Thyroid gland (tissue), 4 donors: Measurements from ENCODE around the gene GNG10.

ENCODE experiments used
- CTCF ChIP-seq, 6 experiments: fragments of 200-600 bp in 3 of 6; fragments of 450-650 bp in 3 of 6; sonication (generic) in 3 of 6; IDR thresholded peaks; one replicate each; pipeline ENCODE4 v1.5.1; 2016 to 2019; ENCODE audit warnings: antibody characterized with exemption in 6 of 6, mild to moderate bottlenecking in 2 of 6, inconsistent platforms in 1 of 6, moderate library complexity in 1 of 6
- POLR2A ChIP-seq, 2 donors: fragments of 450-650 bp; IDR thresholded peaks; one replicate each; pipeline ENCODE4 v1.6.1; 2017; ENCODE audit warnings: antibody characterized with exemption in 2 of 2, mild to moderate bottlenecking in 2 of 2, moderate library complexity in 1 of 2

GRCh38 chr9:111644195-111644772 is 17.1 kb upstream of the GNG10 start:
- no peak for TF ChIP-seq CTCF (IDR thresholded peaks at IDR 0.05)
- TF ChIP-seq POLR2A (IDR thresholded peaks at IDR 0.05), result no peak
